ENCODE data around the gene TPP2.

- TF ChIP-seq TEAD4 (IDR thresholded peaks at IDR 0.05) (no peak), MAX (IDR thresholded peaks at IDR 0.05) (no peak), TAF1 (IDR thresholded peaks at IDR 0.05; ENCODE audit: low read depth) (no peak), ZBTB7A (IDR thresholded peaks at IDR 0.05; ENCODE audit: low read depth) (no peak)
These were observed 14.5 kb upstream of the TPP2 start for GRCh38 chr13:102582256-102582655.

All from Ishikawa (cell line).